ENCODE data around the gene GRM7.

DNA sequence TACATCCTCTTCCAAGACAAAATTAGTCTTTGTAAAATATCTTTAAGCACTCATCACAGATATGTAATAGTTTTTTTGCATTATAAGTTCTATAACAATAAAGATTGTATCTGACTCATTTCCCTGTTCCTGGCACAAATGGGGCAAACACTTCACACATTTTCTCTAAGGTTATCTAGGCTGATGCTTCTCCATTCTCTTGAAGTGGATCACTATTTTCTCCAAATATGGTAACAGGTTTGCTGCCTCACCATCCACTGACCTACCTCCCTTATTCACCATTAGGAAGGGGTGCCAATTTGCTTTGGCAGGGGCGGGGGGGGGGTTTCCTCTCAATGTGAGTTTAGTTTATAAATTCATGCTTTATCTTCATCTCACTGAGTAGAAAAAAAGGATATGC, 873.0 kb downstream of the GRM7 start:
- TF ChIP-seq, protein P1, sequence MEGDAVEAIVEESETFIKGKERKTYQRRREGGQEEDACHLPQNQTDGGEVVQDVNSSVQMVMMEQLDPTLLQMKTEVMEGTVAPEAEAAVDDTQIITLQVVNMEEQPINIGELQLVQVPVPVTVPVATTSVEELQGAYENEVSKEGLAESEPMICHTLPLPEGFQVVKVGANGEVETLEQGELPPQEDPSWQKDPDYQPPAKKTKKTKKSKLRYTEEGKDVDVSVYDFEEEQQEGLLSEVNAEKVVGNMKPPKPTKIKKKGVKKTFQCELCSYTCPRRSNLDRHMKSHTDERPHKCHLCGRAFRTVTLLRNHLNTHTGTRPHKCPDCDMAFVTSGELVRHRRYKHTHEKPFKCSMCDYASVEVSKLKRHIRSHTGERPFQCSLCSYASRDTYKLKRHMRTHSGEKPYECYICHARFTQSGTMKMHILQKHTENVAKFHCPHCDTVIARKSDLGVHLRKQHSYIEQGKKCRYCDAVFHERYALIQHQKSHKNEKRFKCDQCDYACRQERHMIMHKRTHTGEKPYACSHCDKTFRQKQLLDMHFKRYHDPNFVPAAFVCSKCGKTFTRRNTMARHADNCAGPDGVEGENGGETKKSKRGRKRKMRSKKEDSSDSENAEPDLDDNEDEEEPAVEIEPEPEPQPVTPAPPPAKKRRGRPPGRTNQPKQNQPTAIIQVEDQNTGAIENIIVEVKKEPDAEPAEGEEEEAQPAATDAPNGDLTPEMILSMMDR (conservative IDR thresholded peaks at IDR 0.05; ENCODE audit: low read depth in 2 of 2), result no peak
- TF ChIP-seq, protein P2, sequence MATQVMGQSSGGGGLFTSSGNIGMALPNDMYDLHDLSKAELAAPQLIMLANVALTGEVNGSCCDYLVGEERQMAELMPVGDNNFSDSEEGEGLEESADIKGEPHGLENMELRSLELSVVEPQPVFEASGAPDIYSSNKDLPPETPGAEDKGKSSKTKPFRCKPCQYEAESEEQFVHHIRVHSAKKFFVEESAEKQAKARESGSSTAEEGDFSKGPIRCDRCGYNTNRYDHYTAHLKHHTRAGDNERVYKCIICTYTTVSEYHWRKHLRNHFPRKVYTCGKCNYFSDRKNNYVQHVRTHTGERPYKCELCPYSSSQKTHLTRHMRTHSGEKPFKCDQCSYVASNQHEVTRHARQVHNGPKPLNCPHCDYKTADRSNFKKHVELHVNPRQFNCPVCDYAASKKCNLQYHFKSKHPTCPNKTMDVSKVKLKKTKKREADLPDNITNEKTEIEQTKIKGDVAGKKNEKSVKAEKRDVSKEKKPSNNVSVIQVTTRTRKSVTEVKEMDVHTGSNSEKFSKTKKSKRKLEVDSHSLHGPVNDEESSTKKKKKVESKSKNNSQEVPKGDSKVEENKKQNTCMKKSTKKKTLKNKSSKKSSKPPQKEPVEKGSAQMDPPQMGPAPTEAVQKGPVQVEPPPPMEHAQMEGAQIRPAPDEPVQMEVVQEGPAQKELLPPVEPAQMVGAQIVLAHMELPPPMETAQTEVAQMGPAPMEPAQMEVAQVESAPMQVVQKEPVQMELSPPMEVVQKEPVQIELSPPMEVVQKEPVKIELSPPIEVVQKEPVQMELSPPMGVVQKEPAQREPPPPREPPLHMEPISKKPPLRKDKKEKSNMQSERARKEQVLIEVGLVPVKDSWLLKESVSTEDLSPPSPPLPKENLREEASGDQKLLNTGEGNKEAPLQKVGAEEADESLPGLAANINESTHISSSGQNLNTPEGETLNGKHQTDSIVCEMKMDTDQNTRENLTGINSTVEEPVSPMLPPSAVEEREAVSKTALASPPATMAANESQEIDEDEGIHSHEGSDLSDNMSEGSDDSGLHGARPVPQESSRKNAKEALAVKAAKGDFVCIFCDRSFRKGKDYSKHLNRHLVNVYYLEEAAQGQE (IDR thresholded peaks at IDR 0.05; ENCODE audit: unreplicated experiment), result no peak
- no peak for TF ChIP-seq JUNB (IDR thresholded peaks at IDR 0.05; ENCODE audit: unreplicated experiment)
- no peak for TF ChIP-seq POLR2AphosphoS5 (IDR thresholded peaks at IDR 0.05; ENCODE audit: low read depth)
- TF ChIP-seq STAT1 (IDR thresholded peaks at IDR 0.05; ENCODE audit: unreplicated experiment), result no peak
- no peak for TF ChIP-seq EZH2 (IDR thresholded peaks at IDR 0.05; ENCODE audit: low read depth, unreplicated experiment)
- no peak for TF ChIP-seq EZH2phosphoT487 (IDR thresholded peaks at IDR 0.05; ENCODE audit: unreplicated experiment)
- TF ChIP-seq, protein P3, sequence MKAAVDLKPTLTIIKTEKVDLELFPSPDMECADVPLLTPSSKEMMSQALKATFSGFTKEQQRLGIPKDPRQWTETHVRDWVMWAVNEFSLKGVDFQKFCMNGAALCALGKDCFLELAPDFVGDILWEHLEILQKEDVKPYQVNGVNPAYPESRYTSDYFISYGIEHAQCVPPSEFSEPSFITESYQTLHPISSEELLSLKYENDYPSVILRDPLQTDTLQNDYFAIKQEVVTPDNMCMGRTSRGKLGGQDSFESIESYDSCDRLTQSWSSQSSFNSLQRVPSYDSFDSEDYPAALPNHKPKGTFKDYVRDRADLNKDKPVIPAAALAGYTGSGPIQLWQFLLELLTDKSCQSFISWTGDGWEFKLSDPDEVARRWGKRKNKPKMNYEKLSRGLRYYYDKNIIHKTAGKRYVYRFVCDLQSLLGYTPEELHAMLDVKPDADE (IDR thresholded peaks at IDR 0.05), result no peak
- no peak for TF ChIP-seq CREB1 (CRISPR knock-in tag; IDR thresholded peaks at IDR 0.05; ENCODE audit: low read depth)
- no peak for TF ChIP-seq ZNF331 (CRISPR knock-in tag; IDR thresholded peaks at IDR 0.05; ENCODE audit: low read depth)
- TF ChIP-seq NANOG (IDR thresholded peaks at IDR 0.05; ENCODE audit: borderline replicate concordance), result no peak
- TF ChIP-seq ZNF114 (CRISPR knock-in tag; IDR thresholded peaks at IDR 0.05), result no peak
- TF ChIP-seq, protein P4, sequence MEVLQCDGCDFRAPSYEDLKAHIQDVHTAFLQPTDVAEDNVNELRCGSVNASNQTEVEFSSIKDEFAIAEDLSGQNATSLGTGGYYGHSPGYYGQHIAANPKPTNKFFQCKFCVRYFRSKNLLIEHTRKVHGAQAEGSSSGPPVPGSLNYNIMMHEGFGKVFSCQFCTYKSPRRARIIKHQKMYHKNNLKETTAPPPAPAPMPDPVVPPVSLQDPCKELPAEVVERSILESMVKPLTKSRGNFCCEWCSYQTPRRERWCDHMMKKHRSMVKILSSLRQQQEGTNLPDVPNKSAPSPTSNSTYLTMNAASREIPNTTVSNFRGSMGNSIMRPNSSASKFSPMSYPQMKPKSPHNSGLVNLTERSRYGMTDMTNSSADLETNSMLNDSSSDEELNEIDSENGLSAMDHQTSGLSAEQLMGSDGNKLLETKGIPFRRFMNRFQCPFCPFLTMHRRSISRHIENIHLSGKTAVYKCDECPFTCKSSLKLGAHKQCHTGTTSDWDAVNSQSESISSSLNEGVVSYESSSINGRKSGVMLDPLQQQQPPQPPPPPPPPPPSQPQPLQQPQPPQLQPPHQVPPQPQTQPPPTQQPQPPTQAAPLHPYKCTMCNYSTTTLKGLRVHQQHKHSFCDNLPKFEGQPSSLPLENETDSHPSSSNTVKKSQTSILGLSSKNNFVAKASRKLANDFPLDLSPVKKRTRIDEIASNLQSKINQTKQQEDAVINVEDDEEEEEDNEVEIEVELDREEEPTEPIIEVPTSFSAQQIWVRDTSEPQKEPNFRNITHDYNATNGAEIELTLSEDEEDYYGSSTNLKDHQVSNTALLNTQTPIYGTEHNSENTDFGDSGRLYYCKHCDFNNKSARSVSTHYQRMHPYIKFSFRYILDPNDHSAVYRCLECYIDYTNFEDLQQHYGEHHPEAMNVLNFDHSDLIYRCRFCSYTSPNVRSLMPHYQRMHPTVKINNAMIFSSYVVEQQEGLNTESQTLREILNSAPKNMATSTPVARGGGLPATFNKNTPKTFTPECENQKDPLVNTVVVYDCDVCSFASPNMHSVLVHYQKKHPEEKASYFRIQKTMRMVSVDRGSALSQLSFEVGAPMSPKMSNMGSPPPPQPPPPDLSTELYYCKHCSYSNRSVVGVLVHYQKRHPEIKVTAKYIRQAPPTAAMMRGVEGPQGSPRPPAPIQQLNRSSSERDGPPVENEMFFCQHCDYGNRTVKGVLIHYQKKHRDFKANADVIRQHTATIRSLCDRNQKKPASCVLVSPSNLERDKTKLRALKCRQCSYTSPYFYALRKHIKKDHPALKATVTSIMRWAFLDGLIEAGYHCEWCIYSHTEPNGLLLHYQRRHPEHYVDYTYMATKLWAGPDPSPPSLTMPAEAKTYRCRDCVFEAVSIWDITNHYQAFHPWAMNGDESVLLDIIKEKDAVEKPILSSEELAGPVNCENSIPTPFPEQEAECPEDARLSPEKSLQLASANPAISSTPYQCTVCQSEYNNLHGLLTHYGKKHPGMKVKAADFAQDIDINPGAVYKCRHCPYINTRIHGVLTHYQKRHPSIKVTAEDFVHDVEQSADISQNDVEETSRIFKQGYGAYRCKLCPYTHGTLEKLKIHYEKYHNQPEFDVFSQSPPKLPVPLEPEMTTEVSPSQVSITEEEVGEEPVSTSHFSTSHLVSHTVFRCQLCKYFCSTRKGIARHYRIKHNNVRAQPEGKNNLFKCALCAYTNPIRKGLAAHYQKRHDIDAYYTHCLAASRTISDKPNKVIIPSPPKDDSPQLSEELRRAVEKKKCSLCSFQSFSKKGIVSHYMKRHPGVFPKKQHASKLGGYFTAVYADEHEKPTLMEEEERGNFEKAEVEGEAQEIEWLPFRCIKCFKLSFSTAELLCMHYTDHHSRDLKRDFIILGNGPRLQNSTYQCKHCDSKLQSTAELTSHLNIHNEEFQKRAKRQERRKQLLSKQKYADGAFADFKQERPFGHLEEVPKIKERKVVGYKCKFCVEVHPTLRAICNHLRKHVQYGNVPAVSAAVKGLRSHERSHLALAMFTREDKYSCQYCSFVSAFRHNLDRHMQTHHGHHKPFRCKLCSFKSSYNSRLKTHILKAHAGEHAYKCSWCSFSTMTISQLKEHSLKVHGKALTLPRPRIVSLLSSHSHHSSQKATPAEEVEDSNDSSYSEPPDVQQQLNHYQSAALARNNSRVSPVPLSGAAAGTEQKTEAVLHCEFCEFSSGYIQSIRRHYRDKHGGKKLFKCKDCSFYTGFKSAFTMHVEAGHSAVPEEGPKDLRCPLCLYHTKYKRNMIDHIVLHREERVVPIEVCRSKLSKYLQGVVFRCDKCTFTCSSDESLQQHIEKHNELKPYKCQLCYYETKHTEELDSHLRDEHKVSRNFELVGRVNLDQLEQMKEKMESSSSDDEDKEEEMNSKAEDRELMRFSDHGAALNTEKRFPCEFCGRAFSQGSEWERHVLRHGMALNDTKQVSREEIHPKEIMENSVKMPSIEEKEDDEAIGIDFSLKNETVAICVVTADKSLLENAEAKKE (CRISPR knock-in tag; IDR thresholded peaks at IDR 0.05), result no peak
